Neural progenitor cell (in vitro differentiated cells): ENCODE data around the gene ARAF. TPM values are rescaled to one million over a fixed set of nuclear protein-coding genes. Genes with fewer than 3 reads are reported as not detected.
"Not testable (repeated sequence)": the region's sequence is repeated elsewhere in the genome, so short reads cannot be mapped to it uniquely, and the experiment has no call there.

Source experiments
- DNase-seq: peaks from one replicate; pipeline ENCODE4 v3.0.0-alpha.2; 2016; ENCODE audit warnings: low spot score
- H2AFZ ChIP-seq: fragments of 200-600 bp; sonication (generic); replicated peaks from 2 replicates; pipeline ENCODE4 v1.6.1; 2016; ENCODE audit warnings: antibody characterized with exemption
- H3F3A ChIP-seq: fragments of 200-600 bp; sonication (generic); 2 replicates; pipeline ENCODE4 v1.6.1; 2016; ENCODE audit warnings: antibody characterized with exemption, low read depth
- H3K27ac ChIP-seq: fragments of 200-600 bp; sonication (generic); 2 replicates; pipeline ENCODE4 v1.5.1; 2016; ENCODE audit warnings: mild to moderate bottlenecking
- H3K27me3 ChIP-seq: fragments of 200-600 bp; sonication (generic); 2 replicates; pipeline ENCODE4 v1.6.1; 2016; ENCODE audit warnings: mild to moderate bottlenecking, moderate library complexity
- H3K36me3 ChIP-seq: fragments of 200-600 bp; sonication (generic); 2 replicates; pipeline ENCODE4 v1.5.1; 2016
- H3K4me1 ChIP-seq: fragments of 200-600 bp; sonication (generic); 2 replicates; pipeline ENCODE4 v1.6.1; 2016; ENCODE audit warnings: mixed run types
- H3K4me2 ChIP-seq: fragments of 200-600 bp; sonication (generic); 2 replicates; pipeline ENCODE4 v1.6.1; 2016
- H3K4me3 ChIP-seq: fragments of 200-600 bp; sonication (generic); 2 replicates; pipeline ENCODE4 v1.5.1; 2016
- H3K79me2 ChIP-seq: fragments of 200-600 bp; sonication (generic); 2 replicates; pipeline ENCODE4 v1.6.1; 2016; ENCODE audit warnings: low read depth
- H3K9ac ChIP-seq: fragments of 200-600 bp; sonication (generic); 2 replicates; pipeline ENCODE4 v1.6.1; 2016
- H3K9me3 ChIP-seq: fragments of 200-600 bp; sonication (generic); 2 replicates; pipeline ENCODE4 v1.5.1; 2016; ENCODE audit warnings: low read depth
- H4K20me1 ChIP-seq: fragments of 200-600 bp; sonication (generic); 2 replicates; pipeline ENCODE4 v1.6.1; 2016; ENCODE audit warnings: low read depth
- H3K27ac Mint-ChIP-seq: 3 replicates; pipeline ENCODE4 v1.8.0; 2021; ENCODE audit warnings: mixed read lengths
- H3K27me3 Mint-ChIP-seq: 2 replicates; pipeline ENCODE4 v1.8.0; 2022; ENCODE audit warnings: low read depth, mild to moderate bottlenecking, inconsistent platforms, moderate library complexity, mixed read lengths; ENCODE audit not compliant: insufficient read depth
- H3K36me3 Mint-ChIP-seq: 3 replicates; pipeline ENCODE4 v1.8.0; 2021; ENCODE audit warnings: mixed read lengths
- H3K4me1 Mint-ChIP-seq: 3 replicates; pipeline ENCODE4 v1.8.0; 2021; ENCODE audit warnings: mixed read lengths
- H3K4me3 Mint-ChIP-seq: 3 replicates; pipeline ENCODE4 v1.8.0; 2021; ENCODE audit warnings: mild to moderate bottlenecking, moderate library complexity, mixed read lengths
- H3K9me3 Mint-ChIP-seq: 3 replicates; pipeline ENCODE4 v1.8.0; 2020; ENCODE audit warnings: mixed read lengths
- CTCF ChIP-seq: fragments of 200-600 bp; sonication (generic); IDR thresholded peaks from 2 replicates; pipeline ENCODE4 v1.5.1; 2017; ENCODE audit warnings: antibody characterized with exemption, mild to moderate bottlenecking
- EZH2 ChIP-seq: fragments of 200-600 bp; sonication (generic); IDR thresholded peaks from 2 replicates; pipeline ENCODE4 v1.6.1; 2017; ENCODE audit warnings: antibody characterized with exemption, mild to moderate bottlenecking, moderate library complexity
- EZH2phosphoT487 ChIP-seq: fragments of 200-600 bp; sonication (generic); IDR thresholded peaks from 2 replicates; pipeline ENCODE4 v1.6.1; 2017; ENCODE audit warnings: antibody characterized with exemption
- total RNA-seq: library from RNA; depleted of rRNA; stranded (reverse); fragments of >200 nt; gene quantifications from 2 replicates; pipeline ENCODE4 v1.2.3, GENCODE V29; 2015; ENCODE audit warnings: low replicate concordance

ARAF gene
- total RNA-seq, 1 donor from 2014 or later = 17.4 TPM

GRCh38 chrX:47597222-47597621 is 36.2 kb downstream of the ARAF start:
- Histone ChIP-seq H3K4me1 (no peaks in the 10 kb centered on the region), H3K4me2 (no peak overlapping the region), H3F3A (no peaks in the 10 kb centered on the region), H3K4me3 (no peak overlapping the region), H3K27me3 (no peaks in the 10 kb centered on the region), H3K9ac (no peak overlapping the region), H4K20me1 (no peaks in the 10 kb centered on the region), H3K9me3 (peaks cover 6% of the 10 kb centered on the region), H3K79me2 (no peaks in the 10 kb centered on the region), H3K27ac (no peak overlapping the region), H3K36me3 (no peaks in the 10 kb centered on the region), H2AFZ (no peak overlapping the region)
- no peak overlapping the region for H3K4me3 Mint-ChIP-seq
- H3K27ac Mint-ChIP-seq = no peak overlapping the region
- TF ChIP-seq EZH2 (no peak), EZH2phosphoT487 (no peak), CTCF (no peak)
- H3K4me1 Mint-ChIP-seq = no peaks in the 10 kb centered on the region
- H3K27me3 Mint-ChIP-seq = no peaks in the 10 kb centered on the region
- H3K36me3 Mint-ChIP-seq = no peaks in the 10 kb centered on the region
- H3K9me3 Mint-ChIP-seq = peaks cover 18% of the 10 kb centered on the region
- no peak for DNase-seq

- H3K4me1 Mint-ChIP-seq, H2AFZ ChIP-seq, H3K36me3 ChIP-seq, H3K4me3 ChIP-seq, H4K20me1 ChIP-seq, DNase-seq, H3K27me3 ChIP-seq, H3K9me3 Mint-ChIP-seq, H3K4me2 ChIP-seq, H3K79me2 ChIP-seq, H3K36me3 Mint-ChIP-seq, H3F3A ChIP-seq, H3K9me3 ChIP-seq, H3K27me3 Mint-ChIP-seq, H3K9ac ChIP-seq, H3K4me1 ChIP-seq, H3K27ac ChIP-seq, H3K27ac Mint-ChIP-seq, H3K4me3 Mint-ChIP-seq: not testable (repeated sequence)
These were observed 42.1 kb downstream of the ARAF start for GRCh38 chrX:47603125-47603524.

GRCh38 chrX:47605024-47605423 is 44.0 kb downstream of the ARAF start:
- H3K27me3 Mint-ChIP-seq = peaks cover 4% of the 10 kb centered on the region
- Histone ChIP-seq H3K4me2 (no peak overlapping the region), H3K4me3 (no peak overlapping the region), H3K4me1 (no peaks in the 10 kb centered on the region), H2AFZ (no peak overlapping the region), H4K20me1 (no peaks in the 10 kb centered on the region), H3K9me3 (peaks cover 6% of the 10 kb centered on the region), H3K27ac (no peak overlapping the region), H3K27me3 (no peaks in the 10 kb centered on the region), H3K36me3 (no peaks in the 10 kb centered on the region), H3F3A (no peaks in the 10 kb centered on the region), H3K79me2 (no peaks in the 10 kb centered on the region), H3K9ac (no peak overlapping the region)
- no peak for DNase-seq
- H3K4me3 Mint-ChIP-seq = no peak overlapping the region
- H3K9me3 Mint-ChIP-seq = peaks cover 9% of the 10 kb centered on the region
- H3K36me3 Mint-ChIP-seq = no peaks in the 10 kb centered on the region
- no peak for TF ChIP-seq EZH2phosphoT487
- no peak overlapping the region for H3K27ac Mint-ChIP-seq
- H3K4me1 Mint-ChIP-seq = peaks cover 11% of the 10 kb centered on the region

GRCh38 chrX:47607091-47607490 is 46.1 kb downstream of the ARAF start:
- no peak overlapping the region for H3K27ac ChIP-seq
- Mint-ChIP-seq H3K27ac (no peak overlapping the region), H3K9me3 (peaks cover 10% of the 10 kb centered on the region), H3K36me3 (no peaks in the 10 kb centered on the region), H3K4me3 (no peak overlapping the region), H3K4me1 (peaks cover 11% of the 10 kb centered on the region), H3K27me3 (peaks cover 4% of the 10 kb centered on the region)
- no peak overlapping the region for H3K4me3 ChIP-seq
- H3K9ac ChIP-seq = no peak overlapping the region
- TF ChIP-seq EZH2 = no peak
- TF ChIP-seq EZH2phosphoT487 = no peak
- TF ChIP-seq CTCF = no peak
- no peaks in the 10 kb centered on the region for H4K20me1 ChIP-seq
- no peak overlapping the region for H2AFZ ChIP-seq
- no peaks in the 10 kb centered on the region for H3K4me1 ChIP-seq
- no peaks in the 10 kb centered on the region for H3F3A ChIP-seq
- no peaks in the 10 kb centered on the region for H3K79me2 ChIP-seq
- no peaks in the 10 kb centered on the region for H3K27me3 ChIP-seq
- H3K4me2 ChIP-seq = no peak overlapping the region
- no peaks in the 10 kb centered on the region for H3K9me3 ChIP-seq
- H3K36me3 ChIP-seq = no peaks in the 10 kb centered on the region
- DNase-seq = no peak
